Activated T-cell treated with anti-CD3 and anti-CD28 coated beads, Interleukin-2, amount 50 U/mL, for 1 hour (primary cell): ENCODE measurements around the gene SEMA6A.

Source experiments
- DNase-seq: peaks from one replicate; pipeline ENCODE4 v3.0.0-alpha.2; 2020

Gene SEMA6A

GRCh38 chr5:116456036-116456435, 118.6 kb downstream of the SEMA6A start:
- no peak for DNase-seq

- DNase-seq, result no peak
Observed at GRCh38 chr5:116455061-116455460, 119.6 kb downstream of the SEMA6A start.

- no peak for DNase-seq
Observed at GRCh38 chr5:116454417-116454927, 120.2 kb downstream of the SEMA6A start.

GRCh38 chr5:116453988-116454411, 120.6 kb downstream of the SEMA6A start:
- no peak for DNase-seq

GRCh38 chr5:116452774-116453368, 121.8 kb downstream of the SEMA6A start:
- DNase-seq, result no peak

- DNase-seq, result no peak
Observed at GRCh38 chr5:116451905-116452450, 122.6 kb downstream of the SEMA6A start.

- no peak for DNase-seq
Observed at GRCh38 chr5:116451066-116451465, 123.6 kb downstream of the SEMA6A start.

- no peak for DNase-seq
Observed at GRCh38 chr5:116449458-116449857, 125.2 kb downstream of the SEMA6A start.

GRCh38 chr5:116448870-116449427, 125.7 kb downstream of the SEMA6A start:
- DNase-seq, result no peak

- no peak for DNase-seq
Observed at GRCh38 chr5:116448450-116448849, 126.2 kb downstream of the SEMA6A start.

- DNase-seq, result no peak
Observed at GRCh38 chr5:116446356-116447005, 128.1 kb downstream of the SEMA6A start.

GRCh38 chr5:116445311-116445710, 129.3 kb downstream of the SEMA6A start:
- DNase-seq, result no peak

GRCh38 chr5:116444373-116445295, 130.0 kb downstream of the SEMA6A start:
- DNase-seq, result no peak

- no peak for DNase-seq
Observed at GRCh38 chr5:116442931-116443551, 131.6 kb downstream of the SEMA6A start.

GRCh38 chr5:116442095-116442534, 132.5 kb downstream of the SEMA6A start:
- no peak for DNase-seq

GRCh38 chr5:116441223-116441622, 133.4 kb downstream of the SEMA6A start:
- no peak for DNase-seq

GRCh38 chr5:116440457-116441001, 134.1 kb downstream of the SEMA6A start:
- no peak for DNase-seq

- no peak for DNase-seq
Observed at GRCh38 chr5:116439905-116440304, 134.7 kb downstream of the SEMA6A start.

GRCh38 chr5:116438979-116439554, 135.6 kb downstream of the SEMA6A start:
- no peak for DNase-seq

GRCh38 chr5:116437922-116438578, 136.6 kb downstream of the SEMA6A start:
- no peak for DNase-seq

GRCh38 chr5:116437351-116437705, 137.3 kb downstream of the SEMA6A start:
- DNase-seq, result no peak
